Liver (tissue), 9 donors: ENCODE measurements around the gene CABS1. TPM values are rescaled to one million over a fixed set of nuclear protein-coding genes. Genes with fewer than 3 reads are reported as not detected.

Source experiments
- DNase-seq: peaks from one replicate; pipeline ENCODE4 v3.0.0-alpha.2; 2017; ENCODE audit warnings: low spot score
- H3K27ac ChIP-seq, 2 donors: one replicate each; pipeline ENCODE4 v1.7.0; 2013; ENCODE audit warnings: inconsistent platforms in 2 of 2, low read length in 2 of 2, control low read depth in 1 of 2, low read depth in 1 of 2, mild to moderate bottlenecking in 1 of 2
- H3K27me3 ChIP-seq, 4 donors: one replicate each; pipeline versions ENCODE4 v1.6.1 to v1.7.0; 2013; ENCODE audit warnings: low read length in 3 of 4, inconsistent platforms in 1 of 4, mild to moderate bottlenecking in 1 of 4, moderate library complexity in 1 of 4; ENCODE audit not compliant: control insufficient read depth in 4 of 4, insufficient read depth in 4 of 4
- H3K36me3 ChIP-seq, 4 donors: one replicate each; pipeline versions ENCODE4 v1.6.1 to v1.7.0; 2013; ENCODE audit warnings: low read length in 3 of 4, mild to moderate bottlenecking in 3 of 4, low read depth in 1 of 4, moderate library complexity in 1 of 4; ENCODE audit not compliant: control insufficient read depth in 4 of 4, insufficient read depth in 3 of 4
- H3K4me1 ChIP-seq, 4 donors: one replicate each; pipeline versions ENCODE4 v1.6.1 to v1.7.0; 2013; ENCODE audit warnings: low read length in 3 of 4, mild to moderate bottlenecking in 3 of 4, moderate library complexity in 1 of 4; ENCODE audit not compliant: control insufficient read depth in 4 of 4, insufficient read depth in 4 of 4
- H3K4me3 ChIP-seq, 3 donors: one replicate each; pipeline versions ENCODE4 v1.6.1 to v1.7.0; 2013; ENCODE audit warnings: low read length in 3 of 3, control low read depth in 1 of 3, low read depth in 1 of 3, mild to moderate bottlenecking in 1 of 3
- H3K9ac ChIP-seq, 2 donors: one replicate each; pipeline ENCODE4 v1.7.0; 2013; ENCODE audit warnings: low read length in 2 of 2, mild to moderate bottlenecking in 2 of 2, moderate library complexity in 2 of 2, control low read depth in 1 of 2, low read depth in 1 of 2
- H3K9me3 ChIP-seq, 4 donors: one replicate each; pipeline versions ENCODE4 v1.6.1 to v1.7.0; 2013; ENCODE audit warnings: low read length in 3 of 4; ENCODE audit not compliant: control insufficient read depth in 4 of 4
- ATF3 ChIP-seq: IDR thresholded peaks from 2 replicates; pipeline ENCODE4 v1.6.1; 2016; ENCODE audit warnings: antibody characterized with exemption
- CTCF ChIP-seq: fragments of 150-350 bp; IDR thresholded peaks from 2 replicates; pipeline ENCODE4 v1.5.1; 2017; ENCODE audit warnings: improper control_type of control experiment, low read depth, low read length; ENCODE audit not compliant: missing input control
- EGR1 ChIP-seq, 2 donors: IDR thresholded peaks; 2 replicates each; pipeline ENCODE4 v1.6.1; 2016 to 2018; ENCODE audit warnings: antibody characterized with exemption in 2 of 2, low read depth in 2 of 2
- FOXA1 ChIP-seq: IDR thresholded peaks from 2 replicates; pipeline ENCODE4 v1.6.1; 2016; ENCODE audit warnings: antibody characterized with exemption
- FOXA2 ChIP-seq: IDR thresholded peaks from 2 replicates; pipeline ENCODE4 v1.6.1; 2016; ENCODE audit warnings: antibody characterized with exemption
- GABPA ChIP-seq, 2 donors: IDR thresholded peaks in 1 of 2; conservative IDR thresholded peaks in 1 of 2; 2 replicates each; pipeline ENCODE4 v1.6.1; 2016; ENCODE audit warnings: antibody characterized with exemption in 2 of 2, mild to moderate bottlenecking in 1 of 2, moderate library complexity in 1 of 2
- HNF4A ChIP-seq, 2 donors: conservative IDR thresholded peaks; 2 replicates each; pipeline ENCODE4 v1.6.1; 2016; ENCODE audit warnings: antibody characterized with exemption in 2 of 2, mild to moderate bottlenecking in 2 of 2
- HNF4G ChIP-seq: IDR thresholded peaks from 2 replicates; pipeline ENCODE4 v1.6.1; 2016; ENCODE audit warnings: antibody characterized with exemption
- JUND ChIP-seq, 2 donors: IDR thresholded peaks; 2 replicates each; pipeline ENCODE4 v1.6.1; 2016; ENCODE audit warnings: antibody characterized with exemption in 2 of 2
- NR2F2 ChIP-seq: IDR thresholded peaks from 2 replicates; pipeline ENCODE4 v1.6.1; 2016; ENCODE audit warnings: antibody characterized with exemption
- RAD21 ChIP-seq, 2 donors: IDR thresholded peaks; 2 replicates each; pipeline ENCODE4 v1.6.1; 2016; ENCODE audit warnings: antibody characterized with exemption in 2 of 2, mild to moderate bottlenecking in 2 of 2
- REST ChIP-seq: IDR thresholded peaks from 2 replicates; pipeline ENCODE4 v1.6.1; 2016; ENCODE audit warnings: antibody characterized with exemption, mild to moderate bottlenecking
- RXRA ChIP-seq, 2 donors: IDR thresholded peaks; 2 replicates each; pipeline ENCODE4 v1.6.1; 2017 to 2018; ENCODE audit warnings: antibody characterized with exemption in 2 of 2, mild to moderate bottlenecking in 1 of 2
- TAF1 ChIP-seq: conservative IDR thresholded peaks from 2 replicates; pipeline ENCODE4 v1.6.1; 2016; ENCODE audit warnings: antibody characterized with exemption, mild to moderate bottlenecking
- YY1 ChIP-seq: IDR thresholded peaks from 2 replicates; pipeline ENCODE4 v1.6.1; 2016; ENCODE audit warnings: antibody characterized with exemption, mild to moderate bottlenecking
- ZBTB33 ChIP-seq: IDR thresholded peaks from 2 replicates; pipeline ENCODE4 v1.6.1; 2016; ENCODE audit warnings: antibody characterized with exemption
- WGBS: extraction: QIAGEN DNeasy Blood & Tissue Kit; methylation state at CpG from one replicate; pipeline ENCODE4 v1.1.7; 2013; 5-methylcytosine and 5-hydroxymethylcytosine counted together
- polyA plus RNA-seq, 2 donors: library from polyadenylated mRNA; stranded (reverse) in 1 of 2; unstranded in 1 of 2; fragments of 200-250 nt in 1 of 2; fragments of >200 nt in 1 of 2; fragmentation: Nextera tagmentation in 1 of 2; extraction: Ambion mirVana in 1 of 2; gene quantifications; one replicate each; pipeline versions ENCODE4 v1.2.1 to v1.2.3, GENCODE V29; 2013 to 2015
- total RNA-seq, 2 donors: library from RNA; depleted of rRNA; stranded (reverse); fragments of >200 nt; gene quantifications; one replicate each; pipeline ENCODE4 v1.2.3, GENCODE V29; 2014
- TF ChIP-seq, protein P1 (sequence below): IDR thresholded peaks from 2 replicates; pipeline ENCODE4 v1.6.1; 2016; ENCODE audit warnings: antibody characterized with exemption
- donor health status: healthy.
- donor health status: healthy.
- donor health status: healthy.
- donor health status: healthy.
- donor health status: healthy.

The CABS1 gene
- total and polyA plus RNA-seq, 4 donors = not detected

- WGBS = 93% methylated on average over 1 of the region's 1 CpG
Measured at GRCh38 chr4:70367813-70368212, 33.0 kb downstream of the CABS1 start.

GRCh38 chr4:70371987-70372386, 37.2 kb downstream of the CABS1 start:
- Histone ChIP-seq H3K36me3 (no peaks in the 10 kb centered on the region), H3K27me3 (no peaks in the 10 kb centered on the region)
- 83% methylated on average over 4 of the region's 4 CpGs for WGBS

More at GRCh38 chr4:70367813-70368212, 33.0 kb downstream of the CABS1 start:
- Histone ChIP-seq H3K4me1 (no peaks in the 10 kb centered on the region), H3K27ac (no peak overlapping the region), H3K9ac (no peak overlapping the region), H3K9me3 (no peaks in the 10 kb centered on the region), H3K27me3 (no peaks in the 10 kb centered on the region), H3K36me3 (no peaks in the 10 kb centered on the region), H3K4me3 (no peak overlapping the region)
- TF ChIP-seq RXRA (IDR thresholded peaks at IDR 0.05) = no peak
- no peak for TF ChIP-seq FOXA1
- TF ChIP-seq NR2F2 = no peak
- no peak for TF ChIP-seq CTCF
- TF ChIP-seq YY1 = no peak
- no peak for DNase-seq

More at GRCh38 chr4:70371987-70372386, 37.2 kb downstream of the CABS1 start:
- TF ChIP-seq FOXA2 = no peak
- TF ChIP-seq TAF1 = no peak
- no peak for TF ChIP-seq FOXA1
- TF ChIP-seq ZBTB33 = no peak
- no peak for TF ChIP-seq NR2F2
- TF ChIP-seq JUND (IDR thresholded peaks at IDR 0.05) = no peak
- TF ChIP-seq HNF4G = no peak
- no peak for TF ChIP-seq EGR1 (IDR thresholded peaks at IDR 0.05; ENCODE audit: low read depth in 2 of 2)
- no peak for TF ChIP-seq CTCF
- TF ChIP-seq RAD21 (IDR thresholded peaks at IDR 0.05) = no peak
- no peak for TF ChIP-seq REST
- TF ChIP-seq YY1 = no peak
- TF ChIP-seq ATF3 = no peak
- no peak for TF ChIP-seq RXRA (IDR thresholded peaks at IDR 0.05)
- TF ChIP-seq, protein P1, sequence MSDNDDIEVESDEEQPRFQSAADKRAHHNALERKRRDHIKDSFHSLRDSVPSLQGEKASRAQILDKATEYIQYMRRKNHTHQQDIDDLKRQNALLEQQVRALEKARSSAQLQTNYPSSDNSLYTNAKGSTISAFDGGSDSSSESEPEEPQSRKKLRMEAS = no peak
- no peak for TF ChIP-seq GABPA (IDR thresholded peaks at IDR 0.05 in 1 of 2, conservative IDR thresholded peaks at IDR 0.05 in 1 of 2)
- TF ChIP-seq HNF4A (conservative IDR thresholded peaks at IDR 0.05) = no peak
- no peaks in the 10 kb centered on the region for H3K4me1 ChIP-seq
- no peak overlapping the region for H3K4me3 ChIP-seq
- no peak overlapping the region for H3K27ac ChIP-seq
- no peaks in the 10 kb centered on the region for H3K9me3 ChIP-seq
- no peak overlapping the region for H3K9ac ChIP-seq
- no peak for DNase-seq
